GM19025 (cell line): Measurements from ENCODE around the gene FFAR3.
"Not testable (repeated sequence)": the region's sequence is repeated elsewhere in the genome, so short reads cannot be mapped to it uniquely, and the experiment has no call there.

Experiments used
- ATAC-seq: cut with Tn5 transposase; IDR thresholded peaks from one replicate; pipeline ENCODE4 v1.9.1; 2021; ENCODE audit warnings: mild to moderate bottlenecking, low read depth, moderate library complexity; ENCODE audit not compliant: unreplicated experiment

Gene FFAR3

DNA sequence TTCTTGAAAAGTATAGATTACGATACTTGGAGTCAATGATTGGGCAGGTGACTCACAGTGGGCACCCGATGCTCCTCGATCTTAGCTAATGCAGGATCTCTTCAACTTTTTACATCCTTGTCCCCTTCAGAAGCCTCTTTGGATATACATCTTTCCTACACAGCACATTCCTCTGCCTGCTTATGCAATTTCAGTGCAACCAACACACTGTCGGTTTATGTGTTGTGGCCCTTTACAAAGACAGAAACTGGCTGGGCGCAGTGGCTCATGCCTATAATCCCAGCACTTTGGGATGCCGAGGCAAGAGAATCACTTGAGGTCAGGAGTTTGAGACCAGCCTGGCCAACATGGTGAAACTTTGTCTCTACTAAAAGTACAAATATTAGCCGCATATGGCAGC lies 15.2 kb downstream of the FFAR3 start:
- no peak for ATAC-seq

DNA sequence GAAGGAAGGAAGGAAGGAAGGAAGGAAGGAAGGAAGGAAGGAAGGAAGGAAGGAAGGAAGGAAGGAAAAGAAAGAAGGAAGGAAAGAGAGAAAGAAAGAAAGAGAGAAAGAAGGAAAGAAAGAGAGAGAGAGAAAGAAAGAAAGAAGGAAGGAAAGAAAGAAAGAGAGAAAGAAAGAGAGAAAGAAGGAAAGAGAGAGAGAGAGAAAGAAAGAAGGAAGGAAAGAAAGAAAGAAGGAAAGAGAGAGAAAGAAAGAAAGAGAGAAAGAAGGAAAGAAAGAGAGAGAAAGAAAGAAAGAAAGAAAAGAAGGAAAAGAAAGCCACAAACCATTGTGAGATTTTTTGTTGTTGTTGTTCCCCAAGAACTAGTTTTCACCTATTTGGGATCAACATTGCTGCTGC lies 15.8 kb downstream of the FFAR3 start:
- ATAC-seq = not testable (repeated sequence)

DNA sequence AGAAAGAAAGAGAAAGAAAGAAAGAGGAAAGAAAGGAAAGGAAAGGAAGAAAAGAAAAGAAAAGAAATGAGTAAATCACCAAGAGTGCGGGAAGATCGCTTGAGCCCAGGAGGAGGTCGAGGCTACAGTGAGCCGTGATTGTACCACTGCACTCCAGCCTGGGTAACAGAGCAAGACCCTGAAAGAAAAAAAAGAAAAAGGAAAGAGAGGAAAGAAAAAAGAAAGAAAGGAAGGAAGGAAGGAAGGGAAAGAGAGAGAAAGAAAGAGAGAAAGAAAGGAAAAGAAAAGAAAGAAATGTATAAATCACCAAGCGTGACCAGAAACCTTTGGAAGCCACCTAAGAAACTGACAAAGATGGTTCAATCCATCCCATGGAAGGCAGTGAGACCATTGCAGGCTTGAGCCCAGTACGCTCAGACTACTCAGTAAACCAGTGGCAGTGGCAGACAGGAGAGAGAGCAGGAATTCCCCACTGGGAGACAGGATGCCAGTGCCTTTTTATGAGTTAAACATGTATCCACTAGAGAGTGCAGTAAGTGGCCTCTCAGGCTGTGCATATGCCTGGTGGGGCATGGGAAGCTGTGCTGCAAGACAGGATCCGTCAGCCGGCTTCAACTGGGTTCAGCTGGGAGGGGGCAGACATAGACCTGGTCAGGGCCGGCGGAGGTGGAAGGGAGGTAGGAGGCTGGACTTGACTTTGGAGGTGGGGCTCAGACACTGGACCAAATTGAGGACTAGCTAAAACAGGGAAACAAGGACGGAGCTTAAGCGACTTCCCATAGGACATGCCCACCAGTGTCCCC lies 17.4 kb downstream of the FFAR3 start:
- no peak for ATAC-seq

DNA sequence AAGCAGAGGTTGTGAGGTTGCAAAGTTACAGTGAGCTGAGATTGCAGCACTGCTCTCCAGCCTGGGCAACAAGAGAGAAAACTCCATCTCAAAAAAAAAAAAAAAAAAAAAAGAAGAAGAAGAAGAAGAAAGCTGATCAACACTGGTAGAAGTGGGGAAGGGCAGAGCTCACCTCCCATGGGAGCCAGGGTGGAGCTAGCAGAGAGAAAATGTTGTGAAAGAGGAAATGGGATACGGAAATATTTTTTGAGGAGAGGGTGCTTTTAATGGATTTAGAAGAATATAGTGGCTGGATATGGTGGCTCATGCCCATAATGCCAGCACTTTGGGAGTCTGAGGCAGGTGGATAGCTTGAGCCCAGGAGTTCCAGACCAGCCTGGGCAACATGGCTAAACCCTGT lies 19.4 kb downstream of the FFAR3 start:
- no peak for ATAC-seq

DNA sequence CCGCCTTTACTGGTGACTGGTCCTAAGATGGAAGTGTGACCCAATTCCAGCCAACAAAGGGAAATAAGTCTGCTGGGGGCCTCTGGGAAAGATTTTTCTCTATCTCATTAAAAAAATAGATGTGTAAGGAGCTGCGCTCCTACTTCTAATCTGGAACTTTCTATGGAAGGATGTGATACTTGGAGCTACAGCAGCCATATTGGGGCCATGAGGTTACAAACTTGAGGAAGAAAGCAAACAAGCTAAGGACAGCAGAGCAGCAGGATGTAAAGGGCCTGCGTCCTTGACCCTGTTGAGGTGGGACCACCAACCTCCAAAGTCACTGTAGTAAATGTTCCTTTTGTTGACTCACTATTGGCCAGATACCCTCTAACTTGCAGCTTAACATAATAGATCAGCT lies 20.1 kb downstream of the FFAR3 start:
- ATAC-seq = no peak

DNA sequence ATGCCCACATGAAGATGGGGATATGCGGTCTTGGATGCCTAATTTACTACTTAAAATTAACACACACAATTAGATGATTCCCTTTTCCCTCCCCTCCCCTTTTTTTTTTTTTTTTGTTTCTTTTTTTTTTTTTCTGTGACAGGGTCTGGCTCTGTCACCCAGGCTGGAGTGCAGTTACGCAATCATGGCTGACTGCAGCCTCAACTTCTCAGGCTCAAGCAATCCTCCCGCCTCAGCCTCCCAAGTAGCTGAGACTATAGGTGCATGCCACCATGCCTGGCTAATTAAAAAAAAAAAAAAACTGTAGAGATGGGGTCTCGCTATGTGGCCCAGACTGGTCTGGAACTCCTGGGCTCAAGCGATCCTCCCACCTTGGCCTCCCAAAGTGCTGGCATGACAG lies 21.3 kb downstream of the FFAR3 start:
- not testable (repeated sequence) for ATAC-seq

DNA sequence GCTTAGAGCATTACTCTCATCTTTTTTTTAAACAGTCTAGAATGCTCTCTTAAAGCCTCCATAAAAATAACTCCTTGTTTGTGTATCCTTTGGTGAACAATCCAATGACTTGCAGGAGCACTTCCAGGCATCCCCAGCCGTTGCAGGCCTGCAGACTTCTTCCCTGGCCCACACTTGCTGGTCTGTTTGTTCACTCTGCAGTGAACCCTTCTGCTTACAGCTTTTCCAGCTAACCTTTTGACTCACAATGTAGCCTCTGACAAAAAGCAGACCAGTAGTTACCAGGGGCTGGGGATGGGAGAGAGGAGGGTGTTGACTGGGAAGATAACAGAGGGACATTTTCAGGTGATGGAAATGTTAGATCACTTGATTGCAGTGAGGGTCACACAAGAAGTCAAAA lies 21.7 kb downstream of the FFAR3 start:
- ATAC-seq = no peak

DNA sequence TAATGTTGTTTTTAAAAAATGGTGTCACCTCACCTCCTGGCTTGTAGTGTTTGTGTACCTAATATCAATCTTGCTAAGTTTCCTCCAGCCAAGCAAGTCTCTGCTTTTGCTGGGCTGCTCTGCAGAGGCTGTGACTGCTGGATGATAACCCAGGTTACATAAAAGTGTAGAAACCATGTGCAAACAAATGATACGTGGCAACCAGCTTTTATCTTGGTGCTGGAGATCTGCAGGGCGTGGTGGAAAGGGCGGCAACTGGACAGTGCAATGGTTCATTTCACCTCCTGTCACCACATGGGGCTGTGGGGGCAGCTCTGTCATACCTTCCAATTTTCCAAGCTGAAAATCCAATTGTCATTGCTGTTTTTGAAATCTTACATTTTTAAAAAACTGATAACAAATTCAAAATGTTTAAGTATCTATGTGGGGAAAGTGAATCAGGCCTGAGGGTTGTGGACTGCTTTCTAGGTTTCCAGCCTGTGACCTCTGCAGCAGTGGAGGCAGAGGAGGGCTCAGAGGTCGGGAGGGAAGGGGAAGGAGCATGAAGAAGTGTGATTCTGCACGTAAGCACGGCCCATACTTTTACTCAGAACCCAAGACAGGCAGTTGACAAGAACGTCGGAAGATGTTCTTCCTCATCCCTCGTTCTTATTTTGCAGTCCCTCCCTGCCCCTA lies 22.3 kb downstream of the FFAR3 start:
- no peak for ATAC-seq

DNA sequence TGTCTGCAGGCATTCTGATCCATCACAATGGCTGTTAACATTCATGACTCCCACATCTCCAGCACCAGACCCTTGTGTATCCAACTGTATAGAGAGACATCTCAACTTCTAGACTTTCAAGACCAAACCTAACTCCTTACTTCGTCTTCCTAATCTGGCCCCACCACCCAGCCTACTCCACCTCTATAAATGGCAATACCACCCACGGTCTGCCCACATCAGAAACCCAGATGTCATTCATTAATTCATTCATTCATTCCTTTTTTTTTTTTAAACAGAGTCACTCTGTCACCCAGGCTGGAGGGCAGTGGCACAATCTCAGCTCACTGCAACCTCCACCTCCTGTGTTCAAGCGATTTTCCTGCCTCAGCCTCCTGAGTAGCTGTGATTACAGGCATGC lies 23.1 kb downstream of the FFAR3 start:
- no peak for ATAC-seq

DNA sequence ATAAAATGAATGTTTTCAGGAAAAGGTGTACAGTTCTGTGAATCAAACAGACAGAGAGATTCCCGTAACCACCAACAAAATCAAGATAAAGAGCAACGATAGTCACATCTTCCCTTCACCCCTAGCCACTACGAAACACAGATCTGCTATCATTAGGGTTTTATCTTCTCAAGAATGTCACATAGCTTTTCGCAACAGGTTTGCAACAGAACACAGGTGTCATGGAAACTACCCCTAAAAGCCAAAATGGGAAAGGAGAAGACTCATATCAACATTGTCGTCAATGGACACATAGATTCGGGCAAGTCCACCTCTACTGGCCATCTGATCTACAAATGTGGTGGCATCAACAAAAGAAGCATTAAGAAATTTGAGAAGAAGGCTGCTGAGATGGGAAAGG lies 23.7 kb downstream of the FFAR3 start:
- no peak for ATAC-seq

DNA sequence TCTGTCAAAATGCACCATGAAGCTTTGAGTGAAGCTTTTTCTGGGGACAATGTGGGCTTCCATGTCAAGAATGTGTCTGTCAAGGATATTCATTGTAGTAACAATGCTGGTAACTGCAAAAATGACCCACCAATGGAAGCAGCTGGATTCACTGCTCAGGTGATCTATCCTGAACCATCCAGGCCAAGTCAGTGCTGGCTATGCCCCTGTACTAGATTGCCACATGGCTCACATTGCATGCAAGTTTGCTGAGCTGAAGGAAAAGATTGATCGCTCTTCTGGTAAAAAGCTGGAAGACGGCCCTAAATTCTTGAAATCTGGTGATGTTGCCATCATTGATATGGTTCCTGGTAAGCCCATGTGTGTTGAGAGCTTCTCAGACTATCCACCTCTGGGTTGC lies 25.3 kb downstream of the FFAR3 start:
- no peak for ATAC-seq

DNA sequence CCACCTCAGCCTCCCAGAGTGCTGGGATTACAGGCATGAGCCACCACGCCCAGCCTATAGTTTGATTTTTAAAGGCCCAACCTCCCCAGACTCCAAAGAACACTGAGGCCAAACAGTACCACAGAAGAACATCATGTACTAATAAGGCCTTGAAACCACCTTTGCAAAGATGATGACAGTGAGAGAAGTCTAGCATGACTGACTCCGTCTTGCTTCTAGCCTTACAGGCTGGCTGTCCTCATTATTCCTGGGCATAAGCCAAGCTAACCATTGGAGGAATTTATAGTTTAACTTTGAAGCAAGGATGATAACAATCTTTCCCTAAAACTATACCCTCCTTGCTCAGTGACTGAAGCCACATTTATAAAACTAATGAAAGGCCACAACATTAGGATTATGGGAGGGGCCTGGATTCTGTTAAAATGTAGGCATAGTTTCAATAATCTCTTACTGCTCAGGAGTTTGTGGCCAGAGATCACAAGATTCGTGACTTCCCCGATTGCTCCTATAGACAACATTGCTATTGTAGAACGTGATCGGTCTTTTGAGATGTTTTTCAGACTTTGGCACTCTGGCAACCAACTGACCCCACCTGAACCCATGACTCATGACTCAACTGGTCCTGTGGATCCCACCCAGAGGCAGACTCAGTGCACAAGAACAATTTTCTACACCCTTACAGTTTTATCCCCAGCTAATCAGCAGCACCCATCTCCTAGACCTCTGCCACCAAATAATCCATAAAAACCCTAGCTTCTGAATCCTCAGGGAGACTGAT lies 30.2 kb downstream of the FFAR3 start:
- ATAC-seq = no peak

DNA sequence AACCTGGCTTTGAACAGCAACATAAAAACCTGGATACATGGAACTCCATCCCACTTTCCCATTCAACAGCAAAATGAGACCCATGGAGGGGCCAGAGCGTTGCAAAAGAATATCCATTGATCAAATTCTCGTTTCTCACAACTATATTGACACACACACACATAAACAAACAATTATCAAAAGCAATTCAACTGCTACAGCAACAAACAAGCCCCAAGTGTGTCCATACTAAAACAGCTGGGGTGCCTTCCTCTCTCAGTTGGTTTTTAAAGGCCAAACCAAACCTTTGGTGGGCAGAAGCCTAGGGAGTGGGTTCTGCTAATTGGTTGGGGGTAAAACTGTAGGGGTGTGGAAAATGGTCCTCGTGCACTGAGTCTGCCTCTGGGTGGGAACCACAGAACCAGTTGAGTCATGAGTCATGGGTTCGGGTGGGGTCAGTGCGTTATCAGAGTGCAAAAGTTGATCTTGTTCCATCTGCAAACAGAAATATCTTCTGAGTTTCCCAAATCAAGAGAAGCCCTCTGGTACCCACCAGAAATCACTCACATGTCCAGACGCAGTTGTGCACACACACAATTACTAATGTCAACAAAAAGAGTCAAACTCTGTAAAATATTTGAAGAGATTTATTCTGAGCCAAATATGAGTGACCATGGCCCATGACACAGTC lies 31.1 kb downstream of the FFAR3 start:
- no peak for ATAC-seq

DNA sequence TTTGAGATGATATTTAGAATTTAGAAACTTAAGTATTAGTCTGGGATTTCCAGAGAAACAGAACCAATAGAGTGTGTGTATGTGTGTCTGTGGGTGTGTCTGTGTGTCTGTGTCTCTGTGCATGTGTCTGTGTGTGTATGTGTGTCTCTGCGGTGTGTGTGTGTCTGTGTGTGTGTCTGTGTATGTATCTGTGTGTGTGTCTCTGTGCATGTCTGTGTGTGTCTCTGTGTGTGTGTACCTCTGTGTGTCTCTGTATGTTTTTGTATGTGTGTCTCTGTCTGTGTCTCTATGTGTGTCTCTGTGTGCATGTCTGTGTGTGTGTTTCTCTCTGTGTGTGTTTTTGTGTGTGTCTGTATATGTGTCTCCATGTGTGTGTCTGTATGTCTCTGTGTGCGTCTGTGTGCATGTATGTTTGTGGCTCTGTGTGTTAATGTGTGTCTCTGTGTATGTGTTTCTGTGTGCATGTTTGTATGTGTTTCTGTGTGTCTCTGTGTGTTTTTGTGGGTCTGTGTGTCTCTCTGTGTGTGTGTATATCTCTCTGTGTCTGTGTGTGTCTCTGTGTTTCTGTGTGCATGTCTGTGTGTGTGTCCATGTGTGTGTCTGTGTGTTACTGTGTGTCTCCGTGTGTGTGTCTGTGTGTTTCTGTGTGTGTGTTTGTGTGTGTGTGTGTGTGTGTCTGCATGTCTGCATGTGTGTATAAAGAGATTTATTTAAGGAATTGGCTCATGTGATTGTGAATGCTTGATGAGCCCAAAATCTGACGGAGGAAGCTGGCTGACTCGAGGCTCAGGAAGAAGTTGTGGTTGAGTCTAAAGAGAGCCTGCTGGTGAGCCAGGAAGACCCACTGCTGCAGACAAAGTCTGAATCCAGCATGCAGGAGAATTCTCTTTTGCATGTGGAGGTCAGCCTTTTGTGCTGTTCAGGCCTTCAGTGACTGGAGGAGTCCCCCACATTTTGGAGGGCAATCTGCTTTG lies 34.8 kb downstream of the FFAR3 start:
- ATAC-seq = no peak

DNA sequence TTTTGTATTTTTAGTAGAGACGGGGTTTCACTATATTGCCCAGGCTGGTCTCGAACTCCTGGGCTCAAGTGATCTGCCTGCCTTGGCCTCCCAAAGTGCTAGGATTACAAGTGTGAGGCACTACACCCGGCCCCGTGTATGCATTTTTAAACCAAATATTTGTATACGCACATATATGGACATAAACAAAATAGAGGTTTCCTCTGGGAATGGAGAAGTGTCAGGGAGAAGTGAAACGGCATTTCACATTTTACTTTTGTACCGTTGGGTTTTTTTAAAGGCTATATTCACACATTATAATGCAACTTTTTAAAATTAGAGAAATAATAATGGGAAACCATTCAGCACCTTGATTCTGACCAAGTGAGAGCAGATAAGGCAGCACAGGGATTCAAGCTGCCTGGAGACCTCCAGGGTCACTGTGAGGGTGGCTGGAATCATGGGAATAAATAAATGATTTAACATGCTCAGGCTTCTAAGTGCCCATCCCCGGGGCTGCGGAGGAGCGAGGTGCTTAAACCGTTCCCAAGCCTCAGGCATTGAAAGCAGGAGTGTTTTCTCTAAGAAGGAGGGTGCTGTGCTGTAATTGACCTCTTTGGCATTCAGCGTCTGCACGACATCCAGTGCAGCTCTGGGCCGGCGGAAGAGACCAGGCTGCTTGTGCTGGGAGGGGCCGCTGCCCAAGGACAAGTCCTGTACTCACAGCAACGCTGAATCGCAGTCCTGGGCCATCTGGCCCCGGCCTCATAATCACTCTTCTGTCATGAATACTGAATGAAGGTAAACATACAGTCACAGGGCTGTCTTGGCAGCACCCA lies 37.3 kb downstream of the FFAR3 start:
- no peak for ATAC-seq

DNA sequence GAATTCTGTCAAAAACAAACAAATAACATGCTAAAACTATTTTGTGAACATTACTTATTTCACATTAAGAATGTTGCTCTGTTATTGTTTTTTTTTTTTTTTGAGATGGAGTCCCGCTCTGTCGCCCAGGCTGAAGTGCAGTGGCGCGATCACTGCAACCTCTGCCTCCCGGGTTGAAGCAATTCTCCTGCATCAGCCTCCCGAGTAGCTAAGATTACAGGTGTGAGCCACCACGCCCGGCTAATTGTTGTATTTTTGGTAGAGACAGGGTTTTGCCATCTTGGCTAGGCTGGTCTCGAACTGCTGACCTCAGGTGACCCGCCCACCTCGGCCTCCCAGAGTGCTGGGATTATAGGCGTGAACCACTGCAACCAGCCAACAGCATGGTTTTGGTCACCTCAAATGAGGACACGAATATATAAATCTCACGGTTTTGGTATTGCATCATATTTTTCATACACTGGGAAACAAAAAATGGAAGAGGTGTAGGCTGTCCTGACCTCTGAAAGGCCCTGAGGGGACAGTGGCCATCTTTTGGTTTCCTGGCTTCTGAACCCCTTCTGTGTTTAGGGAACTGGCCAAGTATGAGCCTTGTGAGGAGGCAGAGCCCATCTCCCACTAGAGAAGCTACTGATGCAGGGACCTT lies 38.1 kb downstream of the FFAR3 start:
- ATAC-seq = no peak

DNA sequence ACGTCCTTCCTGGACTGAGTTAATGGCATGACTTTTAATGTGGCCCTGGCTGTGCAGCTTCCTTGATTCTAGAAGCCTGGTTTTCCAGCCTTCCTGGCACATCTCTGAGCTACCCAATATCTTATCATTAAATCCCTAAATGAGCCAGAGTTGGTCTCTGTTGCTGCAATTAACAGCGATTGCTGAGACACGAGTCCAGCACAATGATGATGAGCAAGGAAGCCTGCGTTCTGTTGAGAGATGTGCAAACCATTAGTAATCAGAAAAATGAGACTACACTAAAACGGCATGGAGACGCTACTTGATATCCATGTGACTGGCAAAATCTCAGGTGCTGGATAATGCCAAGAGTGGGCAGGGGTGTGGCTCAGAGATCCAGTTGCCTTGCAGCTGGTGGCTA lies 38.8 kb downstream of the FFAR3 start:
- ATAC-seq = no peak

DNA sequence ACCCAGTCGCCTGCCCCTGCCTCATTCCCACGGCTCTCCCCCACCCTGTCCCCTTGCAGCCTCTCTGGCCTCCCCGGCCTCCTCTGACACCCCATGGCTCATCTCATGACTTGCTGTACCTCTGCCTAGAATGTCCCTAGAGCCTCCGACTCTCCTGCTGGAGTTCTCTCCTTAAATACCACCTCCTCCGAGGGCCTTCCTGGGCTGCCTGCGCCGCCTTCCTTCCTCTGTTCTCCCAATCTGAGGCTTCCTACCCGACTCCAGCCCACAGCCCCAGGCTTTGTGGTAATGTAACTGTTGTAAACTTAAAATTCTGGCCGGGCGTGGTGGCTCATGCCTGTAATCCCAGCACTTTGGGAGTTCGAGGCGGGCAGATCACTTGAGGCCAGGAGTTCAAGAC lies 40.3 kb downstream of the FFAR3 start:
- no peak for ATAC-seq
